Liver (tissue), 9 donors: ENCODE results near the gene VSIG2. TPM values are rescaled to one million over a fixed set of nuclear protein-coding genes. Genes with fewer than 3 reads are reported as not detected.
"Not testable (repeated sequence)": the region's sequence is repeated elsewhere in the genome, so short reads cannot be mapped to it uniquely, and the experiment has no call there.

ENCODE experiments used
- DNase-seq: peaks from one replicate; pipeline ENCODE4 v3.0.0-alpha.2; 2017; ENCODE audit warnings: low spot score
- H3K27ac ChIP-seq, 2 donors: one replicate each; pipeline ENCODE4 v1.7.0; 2013; ENCODE audit warnings: inconsistent platforms in 2 of 2, low read length in 2 of 2, control low read depth in 1 of 2, low read depth in 1 of 2, mild to moderate bottlenecking in 1 of 2
- H3K27me3 ChIP-seq, 4 donors: one replicate each; pipeline versions ENCODE4 v1.6.1 to v1.7.0; 2013; ENCODE audit warnings: low read length in 3 of 4, inconsistent platforms in 1 of 4, mild to moderate bottlenecking in 1 of 4, moderate library complexity in 1 of 4; ENCODE audit not compliant: control insufficient read depth in 4 of 4, insufficient read depth in 4 of 4
- H3K36me3 ChIP-seq, 4 donors: one replicate each; pipeline versions ENCODE4 v1.6.1 to v1.7.0; 2013; ENCODE audit warnings: low read length in 3 of 4, mild to moderate bottlenecking in 3 of 4, low read depth in 1 of 4, moderate library complexity in 1 of 4; ENCODE audit not compliant: control insufficient read depth in 4 of 4, insufficient read depth in 3 of 4
- H3K4me1 ChIP-seq, 4 donors: one replicate each; pipeline versions ENCODE4 v1.6.1 to v1.7.0; 2013; ENCODE audit warnings: low read length in 3 of 4, mild to moderate bottlenecking in 3 of 4, moderate library complexity in 1 of 4; ENCODE audit not compliant: control insufficient read depth in 4 of 4, insufficient read depth in 4 of 4
- H3K4me3 ChIP-seq, 3 donors: one replicate each; pipeline versions ENCODE4 v1.6.1 to v1.7.0; 2013; ENCODE audit warnings: low read length in 3 of 3, control low read depth in 1 of 3, low read depth in 1 of 3, mild to moderate bottlenecking in 1 of 3
- H3K9ac ChIP-seq, 2 donors: one replicate each; pipeline ENCODE4 v1.7.0; 2013; ENCODE audit warnings: low read length in 2 of 2, mild to moderate bottlenecking in 2 of 2, moderate library complexity in 2 of 2, control low read depth in 1 of 2, low read depth in 1 of 2
- H3K9me3 ChIP-seq, 4 donors: one replicate each; pipeline versions ENCODE4 v1.6.1 to v1.7.0; 2013; ENCODE audit warnings: low read length in 3 of 4; ENCODE audit not compliant: control insufficient read depth in 4 of 4
- ATF3 ChIP-seq: IDR thresholded peaks from 2 replicates; pipeline ENCODE4 v1.6.1; 2016; ENCODE audit warnings: antibody characterized with exemption
- CTCF ChIP-seq: fragments of 150-350 bp; IDR thresholded peaks from 2 replicates; pipeline ENCODE4 v1.5.1; 2017; ENCODE audit warnings: improper control_type of control experiment, low read depth, low read length; ENCODE audit not compliant: missing input control
- EGR1 ChIP-seq, 2 donors: IDR thresholded peaks; 2 replicates each; pipeline ENCODE4 v1.6.1; 2016 to 2018; ENCODE audit warnings: antibody characterized with exemption in 2 of 2, low read depth in 2 of 2
- FOXA1 ChIP-seq: IDR thresholded peaks from 2 replicates; pipeline ENCODE4 v1.6.1; 2016; ENCODE audit warnings: antibody characterized with exemption
- FOXA2 ChIP-seq: IDR thresholded peaks from 2 replicates; pipeline ENCODE4 v1.6.1; 2016; ENCODE audit warnings: antibody characterized with exemption
- GABPA ChIP-seq, 2 donors: IDR thresholded peaks in 1 of 2; conservative IDR thresholded peaks in 1 of 2; 2 replicates each; pipeline ENCODE4 v1.6.1; 2016; ENCODE audit warnings: antibody characterized with exemption in 2 of 2, mild to moderate bottlenecking in 1 of 2, moderate library complexity in 1 of 2
- HNF4A ChIP-seq, 2 donors: conservative IDR thresholded peaks; 2 replicates each; pipeline ENCODE4 v1.6.1; 2016; ENCODE audit warnings: antibody characterized with exemption in 2 of 2, mild to moderate bottlenecking in 2 of 2
- HNF4G ChIP-seq: IDR thresholded peaks from 2 replicates; pipeline ENCODE4 v1.6.1; 2016; ENCODE audit warnings: antibody characterized with exemption
- JUND ChIP-seq, 2 donors: IDR thresholded peaks; 2 replicates each; pipeline ENCODE4 v1.6.1; 2016; ENCODE audit warnings: antibody characterized with exemption in 2 of 2
- MAX ChIP-seq: IDR thresholded peaks from 2 replicates; pipeline ENCODE4 v1.6.1; 2016; ENCODE audit warnings: antibody characterized with exemption
- NR2F2 ChIP-seq: IDR thresholded peaks from 2 replicates; pipeline ENCODE4 v1.6.1; 2016; ENCODE audit warnings: antibody characterized with exemption
- RAD21 ChIP-seq, 2 donors: IDR thresholded peaks; 2 replicates each; pipeline ENCODE4 v1.6.1; 2016; ENCODE audit warnings: antibody characterized with exemption in 2 of 2, mild to moderate bottlenecking in 2 of 2
- REST ChIP-seq: IDR thresholded peaks from 2 replicates; pipeline ENCODE4 v1.6.1; 2016; ENCODE audit warnings: antibody characterized with exemption, mild to moderate bottlenecking
- RXRA ChIP-seq, 2 donors: IDR thresholded peaks; 2 replicates each; pipeline ENCODE4 v1.6.1; 2017 to 2018; ENCODE audit warnings: antibody characterized with exemption in 2 of 2, mild to moderate bottlenecking in 1 of 2
- SP1 ChIP-seq: IDR thresholded peaks from 2 replicates; pipeline ENCODE4 v1.6.1; 2018; ENCODE audit warnings: antibody characterized with exemption, mild to moderate bottlenecking
- TAF1 ChIP-seq: conservative IDR thresholded peaks from 2 replicates; pipeline ENCODE4 v1.6.1; 2016; ENCODE audit warnings: antibody characterized with exemption, mild to moderate bottlenecking
- YY1 ChIP-seq: IDR thresholded peaks from 2 replicates; pipeline ENCODE4 v1.6.1; 2016; ENCODE audit warnings: antibody characterized with exemption, mild to moderate bottlenecking
- ZBTB33 ChIP-seq: IDR thresholded peaks from 2 replicates; pipeline ENCODE4 v1.6.1; 2016; ENCODE audit warnings: antibody characterized with exemption
- WGBS: extraction: QIAGEN DNeasy Blood & Tissue Kit; methylation state at CpG from one replicate; pipeline ENCODE4 v1.1.7; 2013; 5-methylcytosine and 5-hydroxymethylcytosine counted together
- polyA plus RNA-seq, 2 donors: library from polyadenylated mRNA; stranded (reverse) in 1 of 2; unstranded in 1 of 2; fragments of 200-250 nt in 1 of 2; fragments of >200 nt in 1 of 2; fragmentation: Nextera tagmentation in 1 of 2; extraction: Ambion mirVana in 1 of 2; gene quantifications; one replicate each; pipeline versions ENCODE4 v1.2.1 to v1.2.3, GENCODE V29; 2013 to 2015
- total RNA-seq, 2 donors: library from RNA; depleted of rRNA; stranded (reverse); fragments of >200 nt; gene quantifications; one replicate each; pipeline ENCODE4 v1.2.3, GENCODE V29; 2014
- donor health status: healthy.
- donor health status: healthy.
- donor health status: healthy.
- donor health status: healthy.
- donor health status: healthy.

Gene VSIG2
- total and polyA plus RNA-seq, 4 donors, result 0.51 to 1.3 (median 0.75) TPM; not detected in 1

- no peak for TF ChIP-seq MAX
- TF ChIP-seq RAD21 (IDR thresholded peaks at IDR 0.05), result peak; percentile 6 to 35
- no peak for DNase-seq
- no peaks in the 10 kb centered on the region for H3K36me3 ChIP-seq
- H3K9me3 ChIP-seq, result no peaks in the 10 kb centered on the region
- no peak overlapping the region for H3K27ac ChIP-seq
- H3K9ac ChIP-seq, result no peak overlapping the region
- H3K4me3 ChIP-seq, result no peak overlapping the region
- no peaks in the 10 kb centered on the region for H3K4me1 ChIP-seq
- H3K27me3 ChIP-seq, result no peaks in the 10 kb centered on the region
- WGBS, result 86% methylated on average over 2 of the region's 2 CpGs
Measured at GRCh38 chr11:124778281-124778680, 26.2 kb upstream of the VSIG2 start.

GRCh38 chr11:124776865-124777645 is 25.0 kb upstream of the VSIG2 start:
- no peak overlapping the region for H3K9ac ChIP-seq
- H3K4me3 ChIP-seq, result no peak overlapping the region
- H3K27ac ChIP-seq, result no peak overlapping the region
- WGBS, result 92% methylated on average over 7 of the region's 7 CpGs
- H3K36me3 ChIP-seq, result peaks cover 0 to 4% (median 0%) of the 10 kb centered on the region in 4 donors
- H3K9me3 ChIP-seq, result no peaks in the 10 kb centered on the region
- no peaks in the 10 kb centered on the region for H3K27me3 ChIP-seq
- no peak for DNase-seq
- TF ChIP-seq TAF1, result no peak
- TF ChIP-seq YY1, result no peak
- no peak for TF ChIP-seq GABPA (IDR thresholded peaks at IDR 0.05 in 1 of 2, conservative IDR thresholded peaks at IDR 0.05 in 1 of 2)
- TF ChIP-seq FOXA2, result no peak
- no peak for TF ChIP-seq JUND (IDR thresholded peaks at IDR 0.05)
- no peak for TF ChIP-seq ZBTB33
- no peak for TF ChIP-seq REST
- TF ChIP-seq HNF4G, result no peak
- no peak for TF ChIP-seq RAD21 (IDR thresholded peaks at IDR 0.05)
- no peak for TF ChIP-seq SP1
- TF ChIP-seq RXRA (IDR thresholded peaks at IDR 0.05), result no peak
- no peak for TF ChIP-seq NR2F2
- no peak for TF ChIP-seq MAX
- TF ChIP-seq FOXA1, result no peak
- no peak for TF ChIP-seq HNF4A (conservative IDR thresholded peaks at IDR 0.05)
- TF ChIP-seq ATF3, result no peak
- TF ChIP-seq CTCF, result no peak
- TF ChIP-seq EGR1 (IDR thresholded peaks at IDR 0.05; ENCODE audit: low read depth in 2 of 2), result no peak
- no peaks in the 10 kb centered on the region for H3K4me1 ChIP-seq

- H3K27ac ChIP-seq, H3K27me3 ChIP-seq, H3K4me3 ChIP-seq, H3K4me1 ChIP-seq, H3K36me3 ChIP-seq, H3K9ac ChIP-seq, DNase-seq, H3K9me3 ChIP-seq: not testable (repeated sequence)
- 94% methylated on average over 6 of the region's 6 CpGs for WGBS
Measured at GRCh38 chr11:124770959-124771358, 18.9 kb upstream of the VSIG2 start.
